Endothelial cell of umbilical vein (primary cell): ENCODE measurements around the gene SIM1. TPM values are rescaled to one million over a fixed set of nuclear protein-coding genes. Genes with fewer than 3 reads are reported as not detected.

Experiments used
- BruUV-seq: library from RNA; stranded (reverse); fragments of 400-500 nt; replicated peaks from 2 replicates; lab custom pipeline; 2021; lab: Mats Ljungman, UMichigan
- CTCF ChIA-PET: fragments of 300-600, 350-600 bp; sonication (Branson Sonifier 250); formaldehyde crosslinking; loops from one replicate; lab custom pipeline; 2021; ENCODE audit warnings: antibody characterized with exemption, inconsistent platforms; lab: Charles Lee
- POLR2A ChIA-PET: fragments of 300-600, 350-600 bp; sonication (Branson Sonifier 250); formaldehyde crosslinking; loops from one replicate; lab custom pipeline; 2021; ENCODE audit warnings: antibody characterized with exemption, inconsistent platforms; lab: Charles Lee
- DNase-seq: peaks from one replicate; pipeline ENCODE4 v3.0.0-alpha.2; 2011; ENCODE audit warnings: low read depth, low spot score
- FAIRE-seq: peaks from 2 replicates; lab custom pipeline; 2011; peaks lifted over from hg19 to GRCh38; lab: Jason Lieb, UNC
- H2AFZ ChIP-seq: 2 replicates; pipeline ENCODE4 v1.6.0; 2012; ENCODE audit warnings: low read depth, low read length, control low read depth, inconsistent platforms
- H3K27ac ChIP-seq: 2 replicates; pipeline ENCODE4 v1.5.1; 2011; ENCODE audit warnings: low read depth, mild to moderate bottlenecking, control low read depth, low read length, moderate library complexity; ENCODE audit not compliant: insufficient read depth
- H3K27me3 ChIP-seq, 2 experiments: 2 replicates each; pipeline versions ENCODE4 v1.6.0 to v1.6.1; 2011; ENCODE audit warnings: low read length in 2 of 2, mixed read lengths in 1 of 2; ENCODE audit not compliant: control insufficient read depth in 2 of 2, insufficient read depth in 2 of 2
- H3K36me3 ChIP-seq, 2 experiments: 2 replicates in 1 of 2; 3 replicates in 1 of 2; pipeline ENCODE4 v1.5.1; 2011; ENCODE audit warnings: low read length in 2 of 2, mild to moderate bottlenecking in 1 of 2, moderate library complexity in 1 of 2; ENCODE audit not compliant: control insufficient read depth in 2 of 2, insufficient read depth in 2 of 2; ENCODE audit errors: extremely low read depth in 1 of 2
- H3K4me1 ChIP-seq: 3 replicates; pipeline ENCODE4 v1.5.1; 2011; ENCODE audit warnings: mild to moderate bottlenecking, low read length; ENCODE audit not compliant: control insufficient read depth, insufficient read depth; ENCODE audit errors: extremely low read depth
- H3K4me2 ChIP-seq: 2 replicates; pipeline ENCODE4 v1.6.1; 2011; ENCODE audit warnings: low read length, control low read depth, mixed read lengths; ENCODE audit not compliant: insufficient read depth
- H3K4me3 ChIP-seq, 3 experiments: fragments of 200-600 bp in 1 of 3; sonication (generic), shearing (Covaris generic) in 1 of 3; replicated peaks in 1 of 3; 2 replicates each; pipeline ENCODE4 v1.5.1; 2011 to 2016; ENCODE audit warnings: control low read depth in 3 of 3, low read length in 3 of 3, mild to moderate bottlenecking in 2 of 3, inconsistent platforms in 1 of 3, low read depth in 1 of 3, moderate library complexity in 1 of 3; ENCODE audit not compliant: insufficient read depth in 1 of 3
- H3K79me2 ChIP-seq: 2 replicates; pipeline ENCODE4 v1.6.0; 2012; ENCODE audit warnings: low read length, inconsistent platforms; ENCODE audit not compliant: control insufficient read depth, insufficient read depth
- H3K9ac ChIP-seq: replicated peaks from 2 replicates; pipeline ENCODE3; 2011; ENCODE audit warnings: low read length, control low read depth; ENCODE audit not compliant: insufficient read depth; ENCODE audit errors: extremely low read depth
- H3K9me1 ChIP-seq: replicated peaks from 3 replicates; pipeline ENCODE4 v1.6.0; 2011; ENCODE audit warnings: mild to moderate bottlenecking, low read length; ENCODE audit not compliant: control insufficient read depth, insufficient read depth; ENCODE audit errors: extremely low read depth
- H3K9me3 ChIP-seq: replicated peaks from 2 replicates; pipeline ENCODE4 v1.5.1; 2012; ENCODE audit warnings: low read length, inconsistent platforms; ENCODE audit not compliant: control insufficient read depth, insufficient read depth
- H4K20me1 ChIP-seq: replicated peaks from 2 replicates; pipeline ENCODE3; 2011; ENCODE audit warnings: mild to moderate bottlenecking, low read length; ENCODE audit not compliant: control insufficient read depth, insufficient read depth; ENCODE audit errors: extremely low read depth
- CTCF ChIP-seq, 2 donors: IDR thresholded peaks; 1 replicate in 1 of 2; 2 replicates in 1 of 2; pipeline ENCODE4 v1.5.1; 2011; ENCODE audit warnings: low read length in 2 of 2, mild to moderate bottlenecking in 2 of 2, moderate library complexity in 2 of 2, control low read depth in 1 of 2, inconsistent platforms in 1 of 2, low read depth in 1 of 2; ENCODE audit not compliant: insufficient read depth in 1 of 2; ENCODE audit errors: extremely low read depth in 1 of 2
- EZH2 ChIP-seq: IDR thresholded peaks from 2 replicates; pipeline ENCODE4 v1.6.1; 2012; ENCODE audit warnings: borderline replicate concordance, low read depth, mild to moderate bottlenecking, moderate library complexity, low read length, inconsistent platforms; ENCODE audit not compliant: severe bottlenecking
- FOS ChIP-seq: IDR thresholded peaks from 2 replicates; pipeline ENCODE4 v1.6.1; 2011; ENCODE audit warnings: mild to moderate bottlenecking, low read length, moderate library complexity, borderline replicate concordance; ENCODE audit not compliant: insufficient read depth
- MAX ChIP-seq: IDR thresholded peaks from 2 replicates; pipeline ENCODE4 v1.6.1; 2011; ENCODE audit not compliant: insufficient read depth, insufficient read length
- MYC ChIP-seq: IDR thresholded peaks from one replicate; pipeline ENCODE4 v1.6.1; 2011; ENCODE audit warnings: mild to moderate bottlenecking, low read depth, low read length
- POLR2A ChIP-seq: IDR thresholded peaks from 2 replicates; pipeline ENCODE4 v1.6.1; 2012; ENCODE audit warnings: low read depth, mild to moderate bottlenecking, control low read depth, low read length
- dilution Hi-C: fragments of 300-500 bp; cut with MboI; formaldehyde crosslinking; loops from one replicate; pipeline ENCODE4 v1.15.0; 2019; ENCODE audit warnings: low sequenced_read_pairs; ENCODE audit not compliant: extremely low pct_ligation_motif_present
- intact Hi-C: fragments of 100-400 bp; cut with micrococcal nuclease; formaldehyde crosslinking; loops from one replicate; pipeline ENCODE4 v1.10.0; 2022
- polyA plus RNA-seq, 4 experiments: library from polyadenylated mRNA; depleted of rRNA in 3 of 4; stranded (reverse) in 3 of 4; unstranded in 1 of 4; fragments of >200 nt; gene quantifications; 2 replicates each; pipeline versions ENCODE4 v1.2.1 to v1.2.3, GENCODE V29; 2011 to 2012; ENCODE audit warnings: missing spikeins in 1 of 4
- total RNA-seq: library from RNA; stranded (reverse); gene quantifications from 2 replicates; pipeline ENCODE4 v1.2.3, GENCODE V29; 2021

The SIM1 gene
- total and polyA plus RNA-seq, 2 donors (not counting 3 experiments of a cell fraction or from before 2014, with no cell fraction given): 0.14 to 0.29 TPM

- H3K4me1 ChIP-seq: no peaks in the 10 kb centered on the region
- no peaks in the 10 kb centered on the region for H3K9me3 ChIP-seq
- no peak overlapping the region for H3K9ac ChIP-seq
- CTCF ChIA-PET: no interaction called here
- FAIRE-seq (no peak), DNase-seq (no peak)
- H3K27me3 ChIP-seq: peaks cover 7 to 13% of the 10 kb centered on the region in 2 experiments
- dilution Hi-C loops: no loop called here
- H3K9me1 ChIP-seq: no peaks in the 10 kb centered on the region
- no peak overlapping the region for H3K4me2 ChIP-seq
- H3K27ac ChIP-seq: no peak overlapping the region
- TF ChIP-seq MAX: no peak
- no peak for TF ChIP-seq CTCF (IDR thresholded peaks at IDR 0.05; ENCODE audit: extremely low read depth in 1 of 2, insufficient read depth in 1 of 2, low read depth in 1 of 2, low read length in 2 of 2)
- POLR2A ChIA-PET: no interaction called here
- no peaks in the 10 kb centered on the region for H3K79me2 ChIP-seq
- no peaks in the 10 kb centered on the region for H4K20me1 ChIP-seq
- no peaks in the 10 kb centered on the region for H3K36me3 ChIP-seq
- no TSS peak for BruUV-seq
- no peak overlapping the region for H2AFZ ChIP-seq
- H3K4me3 ChIP-seq: no peak overlapping the region
- intact Hi-C loops: loop anchor here (5.0 kb wide), 1 partner anchor 88 kb away; no protein-coding TSS in a partner anchor
Observed at GRCh38 chr6:100484474-100484873, 19.8 kb upstream of the SIM1 start.

GRCh38 chr6:100482698-100483097 is 18.0 kb upstream of the SIM1 start:
- Histone ChIP-seq H2AFZ (no peak overlapping the region), H3K9ac (no peak overlapping the region), H3K27ac (no peak overlapping the region), H3K9me1 (no peaks in the 10 kb centered on the region), H3K36me3 (no peaks in the 10 kb centered on the region), H3K4me2 (no peak overlapping the region), H4K20me1 (no peaks in the 10 kb centered on the region), H3K27me3 (peaks cover 4 to 10% of the 10 kb centered on the region in 2 experiments), H3K4me3 (no peak overlapping the region), H3K4me1 (no peaks in the 10 kb centered on the region), H3K79me2 (no peaks in the 10 kb centered on the region), H3K9me3 (no peaks in the 10 kb centered on the region)
- ChIA-PET CTCF (interaction anchor here (0.7 to 5.3 kb wide), 9 partner anchors 8 to 615 kb away, joined by 3 to 86 read pairs (median 4); no protein-coding TSS in a partner anchor), POLR2A (no interaction called here)
- TF ChIP-seq FOS (no peak), MAX (no peak), POLR2A (no peak), MYC (no peak), EZH2 (no peak), CTCF (IDR thresholded peaks at IDR 0.05; ENCODE audit: extremely low read depth in 1 of 2, insufficient read depth in 1 of 2, low read depth in 1 of 2, low read length in 2 of 2) (no peak)
- FAIRE-seq (no peak), DNase-seq (no peak)
- intact Hi-C loops: loop anchor here (5.0 kb wide), 1 partner anchor 90 kb away; no protein-coding TSS in a partner anchor
- dilution Hi-C loops: no loop called here
- BruUV-seq: no TSS peak
